Measurements from ENCODE around the gene ADGRG3. TPM values are rescaled to one million over a fixed set of nuclear protein-coding genes. Genes with fewer than 3 reads are reported as not detected.

ADGRG3 gene
- total RNA-seq, 4 donors from 2014 or later: 1.0 to 3.2 (median 2.5) TPM; not detected in 1

- no peak for DNase-seq
- Histone ChIP-seq H3K9me3 (no peaks in the 10 kb centered on the region), H3K4me1 (no peaks in the 10 kb centered on the region), H3K36me3 (no peaks in the 10 kb centered on the region), H3K27me3 (no peaks in the 10 kb centered on the region), H3K27ac (no peak overlapping the region), H3K4me3 (no peak overlapping the region)
- TF ChIP-seq, protein P1, sequence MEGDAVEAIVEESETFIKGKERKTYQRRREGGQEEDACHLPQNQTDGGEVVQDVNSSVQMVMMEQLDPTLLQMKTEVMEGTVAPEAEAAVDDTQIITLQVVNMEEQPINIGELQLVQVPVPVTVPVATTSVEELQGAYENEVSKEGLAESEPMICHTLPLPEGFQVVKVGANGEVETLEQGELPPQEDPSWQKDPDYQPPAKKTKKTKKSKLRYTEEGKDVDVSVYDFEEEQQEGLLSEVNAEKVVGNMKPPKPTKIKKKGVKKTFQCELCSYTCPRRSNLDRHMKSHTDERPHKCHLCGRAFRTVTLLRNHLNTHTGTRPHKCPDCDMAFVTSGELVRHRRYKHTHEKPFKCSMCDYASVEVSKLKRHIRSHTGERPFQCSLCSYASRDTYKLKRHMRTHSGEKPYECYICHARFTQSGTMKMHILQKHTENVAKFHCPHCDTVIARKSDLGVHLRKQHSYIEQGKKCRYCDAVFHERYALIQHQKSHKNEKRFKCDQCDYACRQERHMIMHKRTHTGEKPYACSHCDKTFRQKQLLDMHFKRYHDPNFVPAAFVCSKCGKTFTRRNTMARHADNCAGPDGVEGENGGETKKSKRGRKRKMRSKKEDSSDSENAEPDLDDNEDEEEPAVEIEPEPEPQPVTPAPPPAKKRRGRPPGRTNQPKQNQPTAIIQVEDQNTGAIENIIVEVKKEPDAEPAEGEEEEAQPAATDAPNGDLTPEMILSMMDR (IDR thresholded peaks at IDR 0.05): no peak
- TF ChIP-seq POLR2A (IDR thresholded peaks at IDR 0.05): no peak
- intact Hi-C loops (cut with DNase I; ENCODE audit: low total_unique reads): no loop called here
Measured at GRCh38 chr16:57682809-57683635, 14.9 kb downstream of the ADGRG3 start.

GRCh38 chr16:57683636-57684545 lies 15.8 kb downstream of the ADGRG3 start:
- no peaks in the 10 kb centered on the region for H3K4me1 ChIP-seq
- H3K4me3 ChIP-seq: no peak overlapping the region
- intact Hi-C loops (cut with DNase I; ENCODE audit: low total_unique reads): no loop called here
- no peaks in the 10 kb centered on the region for H3K27me3 ChIP-seq
- no peaks in the 10 kb centered on the region for H3K9me3 ChIP-seq
- H3K36me3 ChIP-seq: no peaks in the 10 kb centered on the region
- TF ChIP-seq POLR2A (IDR thresholded peaks at IDR 0.05): no peak
- DNase-seq: no peak
- H3K27ac ChIP-seq: no peak overlapping the region

DNA sequence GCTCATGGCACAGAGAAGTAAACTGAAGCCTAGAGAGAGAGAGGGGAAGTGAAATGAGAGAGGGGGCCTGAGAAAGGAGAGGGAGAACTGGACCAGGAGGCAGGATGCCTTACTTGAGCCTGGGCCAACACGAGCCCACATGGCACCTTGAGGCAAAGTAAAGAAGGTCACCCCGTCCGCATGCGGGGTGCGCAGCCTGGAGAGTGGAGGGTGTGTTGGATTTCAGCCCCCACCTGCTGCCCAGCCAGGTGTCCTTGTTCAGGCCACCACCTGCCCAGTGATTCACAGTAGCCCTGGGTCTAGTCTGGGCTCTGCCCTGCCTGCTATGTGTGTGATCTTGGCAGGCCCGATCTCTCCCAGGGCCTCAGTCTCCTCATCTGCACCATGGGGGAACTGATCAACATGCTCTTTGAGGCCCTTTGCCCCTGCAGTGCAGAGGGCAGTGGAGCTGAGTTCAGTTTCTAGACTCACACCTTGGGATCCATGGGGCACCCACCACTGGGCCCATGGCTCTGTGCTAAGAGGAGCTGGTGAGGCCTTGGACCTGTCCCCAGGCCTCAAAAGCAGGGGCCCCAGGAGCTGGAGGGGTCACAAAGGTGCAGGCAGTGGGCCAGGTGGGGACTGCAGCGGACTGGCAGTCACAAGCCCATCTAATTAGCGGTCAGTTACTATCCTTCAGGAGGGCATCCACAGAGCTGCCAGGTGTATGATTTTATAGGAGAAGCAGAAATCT lies 16.7 kb downstream of the ADGRG3 start:
- no peak for TF ChIP-seq POLR2A (IDR thresholded peaks at IDR 0.05)
- TF ChIP-seq, protein P1 (IDR thresholded peaks at IDR 0.05): no peak
- H3K27ac ChIP-seq: no peak overlapping the region
- no peaks in the 10 kb centered on the region for H3K9me3 ChIP-seq
- H3K36me3 ChIP-seq: no peaks in the 10 kb centered on the region
- H3K27me3 ChIP-seq: no peaks in the 10 kb centered on the region
- intact Hi-C loops (cut with DNase I; ENCODE audit: low total_unique reads): no loop called here
- no peaks in the 10 kb centered on the region for H3K4me1 ChIP-seq
- DNase-seq: no peak
- H3K4me3 ChIP-seq: no peak overlapping the region

DNA sequence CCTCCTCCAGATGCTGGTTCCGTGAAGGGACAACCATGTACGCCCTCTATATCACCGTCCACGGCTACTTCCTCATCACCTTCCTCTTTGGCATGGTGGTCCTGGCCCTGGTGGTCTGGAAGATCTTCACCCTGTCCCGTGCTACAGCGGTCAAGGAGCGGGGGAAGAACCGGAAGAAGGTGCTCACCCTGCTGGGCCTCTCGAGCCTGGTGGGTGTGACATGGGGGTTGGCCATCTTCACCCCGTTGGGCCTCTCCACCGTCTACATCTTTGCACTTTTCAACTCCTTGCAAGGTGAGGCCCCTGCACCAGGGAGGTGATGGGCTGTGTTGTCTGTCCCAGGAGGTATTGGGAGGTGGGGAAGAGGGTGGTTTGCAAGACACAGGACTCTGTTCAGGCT lies 17.5 kb downstream of the ADGRG3 start:
- no peaks in the 10 kb centered on the region for H3K27me3 ChIP-seq
- H3K27ac ChIP-seq: no peak overlapping the region
- no peaks in the 10 kb centered on the region for H3K36me3 ChIP-seq
- H3K4me1 ChIP-seq: no peaks in the 10 kb centered on the region
- H3K9me3 ChIP-seq: no peaks in the 10 kb centered on the region
- H3K4me3 ChIP-seq: no peak overlapping the region
- intact Hi-C loops (cut with DNase I; ENCODE audit: low total_unique reads): no loop called here
- no peak for DNase-seq
- no peak for TF ChIP-seq POLR2A (IDR thresholded peaks at IDR 0.05)
- TF ChIP-seq, protein P1 (IDR thresholded peaks at IDR 0.05): no peak

DNA sequence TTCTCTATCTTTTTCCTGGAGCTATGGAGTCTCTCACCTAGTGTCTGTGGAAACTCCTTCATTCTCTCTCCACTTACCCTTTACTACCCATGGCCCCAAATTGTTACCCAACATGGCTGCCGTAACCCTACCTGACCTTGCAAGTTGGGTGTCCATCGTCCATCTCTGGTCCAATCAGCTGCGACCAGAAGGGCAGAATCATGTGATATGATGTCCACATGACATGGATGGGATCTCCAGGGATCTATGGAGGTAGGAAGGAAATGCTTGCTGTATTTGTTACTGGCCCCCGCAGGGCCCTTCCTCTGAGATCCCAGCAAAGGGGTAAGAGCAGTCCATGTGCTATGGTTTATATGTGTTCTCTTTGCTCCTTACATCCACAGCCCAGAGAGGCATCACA lies 18.5 kb downstream of the ADGRG3 start:
- intact Hi-C loops (cut with DNase I; ENCODE audit: low total_unique reads): no loop called here

More for the DNA sequence above, 18.5 kb downstream of the ADGRG3 start:
- TF ChIP-seq POLR2A (IDR thresholded peaks at IDR 0.05): no peak
- TF ChIP-seq, protein P1 (IDR thresholded peaks at IDR 0.05): no peak
- Histone ChIP-seq H3K4me1 (no peaks in the 10 kb centered on the region), H3K36me3 (no peaks in the 10 kb centered on the region), H3K27me3 (no peaks in the 10 kb centered on the region), H3K27ac (no peak overlapping the region), H3K9me3 (no peaks in the 10 kb centered on the region), H3K4me3 (no peak overlapping the region)
- DNase-seq: no peak
